Loucy (cell line): ENCODE data around the gene CHST11.

Experiments
- H2AFZ ChIP-seq: fragments of 200-600 bp; sonication (generic); 2 replicates; pipeline ENCODE4 v1.6.0; 2016; ENCODE audit warnings: antibody characterized with exemption, mild to moderate bottlenecking, low read length, moderate library complexity
- H3F3A ChIP-seq: fragments of 200-600 bp; 2 replicates; pipeline ENCODE4 v1.6.0; 2016; ENCODE audit warnings: antibody characterized with exemption, low read depth, mild to moderate bottlenecking
- H3K27me3 ChIP-seq: fragments of 200-600 bp; sonication (generic); 2 replicates; pipeline ENCODE4 v1.6.1; 2014; ENCODE audit warnings: low read length, mild to moderate bottlenecking; ENCODE audit not compliant: insufficient read depth, poor library complexity, severe bottlenecking
- H3K36me3 ChIP-seq: fragments of 200-600 bp; sonication (generic); 2 replicates; pipeline ENCODE4 v1.6.1; 2016; ENCODE audit warnings: low read length; ENCODE audit not compliant: insufficient read depth
- H3K4me1 ChIP-seq: fragments of 200-600 bp; sonication (generic); 2 replicates; pipeline ENCODE4 v1.5.1; 2014; ENCODE audit warnings: low read length, mild to moderate bottlenecking; ENCODE audit not compliant: insufficient read depth, poor library complexity, severe bottlenecking
- H3K4me2 ChIP-seq: fragments of 200-600 bp; sonication (generic); 2 replicates; pipeline ENCODE4 v1.6.0; 2014; ENCODE audit warnings: antibody characterized with exemption, low read length, low read depth, mild to moderate bottlenecking; ENCODE audit not compliant: poor library complexity, severe bottlenecking
- H3K4me3 ChIP-seq: fragments of 200-600 bp; sonication (generic); 2 replicates; pipeline ENCODE4 v1.5.1; 2014; ENCODE audit warnings: low read length, mild to moderate bottlenecking, mixed read lengths; ENCODE audit not compliant: poor library complexity, severe bottlenecking
- H3K79me2 ChIP-seq: fragments of 200-600 bp; sonication (generic); 2 replicates; pipeline ENCODE4 v1.6.1; 2014; ENCODE audit warnings: low read length; ENCODE audit not compliant: insufficient read depth
- H3K9ac ChIP-seq: fragments of 200-600 bp; sonication (generic); 2 replicates; pipeline ENCODE4 v1.6.0; 2014; ENCODE audit warnings: mild to moderate bottlenecking, low read depth, low read length, moderate library complexity; ENCODE audit not compliant: poor library complexity, severe bottlenecking
- H3K9me2 ChIP-seq: fragments of 200-600 bp; sonication (generic); replicated peaks from 2 replicates; pipeline ENCODE4 v1.6.1; 2016; ENCODE audit warnings: low read depth, low read length, mixed read lengths
- H3K9me3 ChIP-seq: fragments of 200-600 bp; sonication (generic); 2 replicates; pipeline ENCODE4 v1.6.1; 2014; ENCODE audit warnings: mild to moderate bottlenecking, antibody characterized with exemption, low read length, low read depth; ENCODE audit not compliant: insufficient read depth
- H4K20me1 ChIP-seq: fragments of 200-600 bp; sonication (generic); 2 replicates; pipeline ENCODE4 v1.6.0; 2014; ENCODE audit warnings: antibody characterized with exemption, low read length, mild to moderate bottlenecking; ENCODE audit not compliant: insufficient read depth, poor library complexity, severe bottlenecking
- CTCF ChIP-seq: fragments of 200-600 bp; sonication (generic); conservative IDR thresholded peaks from 2 replicates; pipeline ENCODE4 v1.5.1; 2014; ENCODE audit warnings: mild to moderate bottlenecking, antibody characterized with exemption, low read length
- EZH2phosphoT487 ChIP-seq: fragments of 200-600 bp; IDR thresholded peaks from 2 replicates; pipeline ENCODE4 v1.6.1; 2018; ENCODE audit warnings: antibody characterized with exemption, mild to moderate bottlenecking, moderate library complexity, borderline replicate concordance

Gene CHST11

GRCh38 chr12:104640956-104641355, 184.2 kb downstream of the CHST11 start:
- Histone ChIP-seq H2AFZ (no peak overlapping the region), H3K4me1 (peaks cover 23% of the 10 kb centered on the region), H4K20me1 (peaks cover 79% of the 10 kb centered on the region), H3K4me3 (no peak overlapping the region), H3K79me2 (peaks cover 96% of the 10 kb centered on the region), H3K36me3 (peaks cover 80% of the 10 kb centered on the region), H3F3A (no peaks in the 10 kb centered on the region), H3K9ac (no peak overlapping the region), H3K9me2 (no peaks in the 10 kb centered on the region), H3K27me3 (no peaks in the 10 kb centered on the region), H3K4me2 (no peak overlapping the region), H3K9me3 (peaks cover 11% of the 10 kb centered on the region; the same call in 1 of the 2 replicates)
- TF ChIP-seq CTCF, result no peak
- TF ChIP-seq EZH2phosphoT487, result no peak

GRCh38 chr12:104641862-104642261, 185.1 kb downstream of the CHST11 start:
- Histone ChIP-seq H3K9ac (no peak overlapping the region), H3K9me3 (peaks cover 11% of the 10 kb centered on the region; the same call in 1 of the 2 replicates), H3K4me3 (no peak overlapping the region), H3K36me3 (peaks cover 82% of the 10 kb centered on the region), H3K4me2 (no peak overlapping the region), H3K9me2 (no peaks in the 10 kb centered on the region), H3F3A (no peaks in the 10 kb centered on the region), H3K27me3 (no peaks in the 10 kb centered on the region), H3K4me1 (peaks cover 19% of the 10 kb centered on the region), H4K20me1 (peaks cover 77% of the 10 kb centered on the region), H3K79me2 (peaks cover 96% of the 10 kb centered on the region), H2AFZ (no peak overlapping the region)
- TF ChIP-seq EZH2phosphoT487, result no peak
- TF ChIP-seq CTCF, result no peak

GRCh38 chr12:104643093-104643818, 186.5 kb downstream of the CHST11 start:
- Histone ChIP-seq H3K4me3 (no peak overlapping the region), H2AFZ (no peak overlapping the region), H3F3A (no peaks in the 10 kb centered on the region), H3K4me1 (peaks cover 18% of the 10 kb centered on the region), H3K9me3 (peaks cover 11% of the 10 kb centered on the region; the same call in 1 of the 2 replicates), H3K27me3 (no peaks in the 10 kb centered on the region), H3K4me2 (no peak overlapping the region), H4K20me1 (peaks cover 81% of the 10 kb centered on the region), H3K79me2 (peaks cover 99% of the 10 kb centered on the region), H3K36me3 (peaks cover 88% of the 10 kb centered on the region), H3K9ac (no peak overlapping the region), H3K9me2 (no peaks in the 10 kb centered on the region)
- TF ChIP-seq EZH2phosphoT487, result no peak
- TF ChIP-seq CTCF, result no peak
